Measurements from ENCODE around the gene RRN3. TPM values are rescaled to one million over a fixed set of nuclear protein-coding genes. Genes with fewer than 3 reads are reported as not detected.
A peak's percentile ranks its signal among the peaks of the same experiment; 100 is the strongest.

Gene RRN3
- total RNA-seq, 1 experiment from 2014 or later: 40.9 TPM

DNA sequence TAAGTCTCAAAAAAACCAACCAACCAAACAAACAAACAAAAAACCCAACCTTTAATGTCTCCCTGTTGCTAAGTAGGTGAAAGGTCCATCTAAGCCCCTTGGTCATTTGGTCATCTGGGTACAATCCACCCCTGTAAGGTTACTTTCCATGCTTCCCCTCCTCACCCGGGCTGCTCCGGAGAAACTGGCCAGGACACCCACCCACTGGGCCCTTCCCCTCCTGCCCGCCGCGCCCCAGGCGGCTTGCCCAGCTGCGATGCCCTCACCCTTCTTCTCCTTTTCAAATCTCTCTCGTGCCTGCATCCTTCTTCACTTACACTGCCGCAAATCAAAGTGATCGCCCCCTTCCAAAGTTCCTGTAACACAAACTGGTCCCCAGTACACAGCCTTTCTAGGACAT is 40.2 kb downstream of the RRN3 start:
- Histone ChIP-seq H2BK12ac (ENCODE audit: insufficient read length, low read depth, low read length) (no peak overlapping the region), H3K56ac (ENCODE audit: insufficient read length, low read depth, low read length) (no peak overlapping the region), H4K20me1 (ENCODE audit: control insufficient read depth, insufficient read depth, insufficient read length) (no peaks in the 10 kb centered on the region), H3K14ac (ENCODE audit: insufficient read depth, low read length) (no peak overlapping the region), H3K79me2 (ENCODE audit: insufficient read depth, low read length) (peaks cover 2% of the 10 kb centered on the region; the same call in 1 of the 2 replicates), H4K5ac (ENCODE audit: insufficient read length, low read depth, low read length) (no peak overlapping the region), H3K79me1 (ENCODE audit: insufficient read depth, low read depth, low read length, poor library complexity, severe bottlenecking) (peaks cover 3% of the 10 kb centered on the region), H3K9me3 (ENCODE audit: control insufficient read depth, low read depth, low read length) (no peaks in the 10 kb centered on the region), H3K23ac (ENCODE audit: insufficient read length, low read depth, low read length) (no peak overlapping the region), H3K4me1 (ENCODE audit: insufficient read depth, low read length) (no peaks in the 10 kb centered on the region; the same call in 1 of the 2 replicates), H3K4ac (ENCODE audit: low read depth, low read length) (no peak overlapping the region), H2BK20ac (ENCODE audit: low read depth, low read length, poor library complexity, severe bottlenecking) (no peak overlapping the region), H3K18ac (ENCODE audit: insufficient read length, low read depth, low read length) (no peak overlapping the region), H3T11ph (ENCODE audit: low read length) (no peak overlapping the region), H4K91ac (ENCODE audit: insufficient read length, low read depth, low read length) (no peak overlapping the region), H2AK5ac (ENCODE audit: insufficient read length, low read length) (no peak overlapping the region), H3K27ac (ENCODE audit: insufficient read length, low read depth, low read length) (no peak overlapping the region), H4K8ac (replicated peaks; ENCODE audit: insufficient read length, low read depth, low read length) (no peak overlapping the region), H3K9ac (ENCODE audit: extremely low read depth, insufficient read length, low read length) (no peak overlapping the region), H2BK120ac (ENCODE audit: low read depth, low read length, poor library complexity, severe bottlenecking) (no peak overlapping the region), H3K27me3 (ENCODE audit: insufficient read depth, low read length) (no peaks in the 10 kb centered on the region), H3K4me2 (ENCODE audit: insufficient read depth, insufficient read length, low read length) (no peak overlapping the region), H2BK15ac (ENCODE audit: low read depth, low read length) (no peak overlapping the region), H3K23me2 (ENCODE audit: insufficient read length, low read depth, low read length, poor library complexity, severe bottlenecking) (peaks cover 3% of the 10 kb centered on the region), H2BK5ac (ENCODE audit: insufficient read length, low read length) (no peak overlapping the region), H2AFZ (ENCODE audit: low read length) (no peak overlapping the region)
- H3K9me3 Mint-ChIP-seq: no peaks in the 10 kb centered on the region
- no CpG with 5 or more reads among the region's 10 CpGs for WGBS (ENCODE audit: extremely low coverage, insufficient read length, low lambda C conversion rate)
- H3K4me1 Mint-ChIP-seq: peaks cover 16 to 17% of the 10 kb centered on the region in 2 experiments
- peaks cover 2 to 8% (median 4%) of the 10 kb centered on the region in 3 experiments; a peak in 5 of 7 replicates for H3K36me3 Mint-ChIP-seq (ENCODE audit: insufficient read depth in 1 of 3, low read depth in 3 of 3)
- no peak for DNase-seq
- peak overlapping the region in 1 of 2 experiments; percentile 79; a peak in 3 of 5 replicates for H3K4me3 Mint-ChIP-seq
- TF ChIP-seq, protein P1, sequence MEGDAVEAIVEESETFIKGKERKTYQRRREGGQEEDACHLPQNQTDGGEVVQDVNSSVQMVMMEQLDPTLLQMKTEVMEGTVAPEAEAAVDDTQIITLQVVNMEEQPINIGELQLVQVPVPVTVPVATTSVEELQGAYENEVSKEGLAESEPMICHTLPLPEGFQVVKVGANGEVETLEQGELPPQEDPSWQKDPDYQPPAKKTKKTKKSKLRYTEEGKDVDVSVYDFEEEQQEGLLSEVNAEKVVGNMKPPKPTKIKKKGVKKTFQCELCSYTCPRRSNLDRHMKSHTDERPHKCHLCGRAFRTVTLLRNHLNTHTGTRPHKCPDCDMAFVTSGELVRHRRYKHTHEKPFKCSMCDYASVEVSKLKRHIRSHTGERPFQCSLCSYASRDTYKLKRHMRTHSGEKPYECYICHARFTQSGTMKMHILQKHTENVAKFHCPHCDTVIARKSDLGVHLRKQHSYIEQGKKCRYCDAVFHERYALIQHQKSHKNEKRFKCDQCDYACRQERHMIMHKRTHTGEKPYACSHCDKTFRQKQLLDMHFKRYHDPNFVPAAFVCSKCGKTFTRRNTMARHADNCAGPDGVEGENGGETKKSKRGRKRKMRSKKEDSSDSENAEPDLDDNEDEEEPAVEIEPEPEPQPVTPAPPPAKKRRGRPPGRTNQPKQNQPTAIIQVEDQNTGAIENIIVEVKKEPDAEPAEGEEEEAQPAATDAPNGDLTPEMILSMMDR (conservative IDR thresholded peaks at IDR 0.05): no peak
- no peaks in the 10 kb centered on the region for H3K27me3 Mint-ChIP-seq (ENCODE audit: low read depth)
- H3K27ac Mint-ChIP-seq: peak overlapping the region in 1 of 3 experiments; percentile 49; a peak in 1 of 7 replicates

Measured in H9 (cell line).